ENCODE measurements around the gene TCF4. TPM values are rescaled to one million over a fixed set of nuclear protein-coding genes. Genes with fewer than 3 reads are reported as not detected.

Gene TCF4
- total and polyA plus RNA-seq, 7 donors = 3.5 to 149 (median 106) TPM

DNA sequence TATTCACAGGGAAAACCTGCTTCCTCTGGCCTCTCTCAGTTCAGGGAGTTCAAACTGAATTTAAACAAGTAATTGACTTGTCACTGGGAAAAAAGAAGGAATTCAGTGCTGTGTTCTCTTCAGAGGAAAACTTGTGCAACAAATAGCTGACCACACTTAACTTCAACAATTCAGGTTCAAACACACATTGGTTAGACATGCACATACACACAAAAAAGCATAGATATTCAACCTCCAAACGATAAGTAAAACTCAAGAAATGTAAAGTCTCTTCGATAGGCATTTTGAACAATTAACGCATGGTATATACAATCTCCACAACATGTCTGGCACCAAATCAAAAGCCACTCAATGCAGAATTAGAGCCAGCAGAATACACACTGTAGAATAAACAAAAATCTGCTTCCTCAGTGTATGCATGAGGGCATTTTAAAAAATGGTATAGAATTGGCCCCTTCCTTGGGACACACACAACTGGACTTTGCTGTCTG, 269.0 kb downstream of the TCF4 start:
- no peaks in the 10 kb centered on the region for H3K9me3 ChIP-seq
- H3K27ac ChIP-seq = peak overlapping the region; percentile 88 to 98 (median 90)
- H3K27me3 ChIP-seq = no peaks in the 10 kb centered on the region
- no peaks in the 10 kb centered on the region for H3K36me3 ChIP-seq
- H3K4me1 ChIP-seq = peaks cover 0 to 56% (median 29%) of the 10 kb centered on the region in 4 donors
- DNase-seq = no peak
- WGBS, 2 donors = 52 to 73% methylated on average over 3 of the region's 3 CpGs
- H3K4me3 ChIP-seq = peak overlapping the region; percentile 4 to 63 (median 56)
- peak in 1 of 4 donors; percentile 11 for TF ChIP-seq POLR2AphosphoS5 (IDR thresholded peaks at IDR 0.05)
- TF ChIP-seq, protein P1, sequence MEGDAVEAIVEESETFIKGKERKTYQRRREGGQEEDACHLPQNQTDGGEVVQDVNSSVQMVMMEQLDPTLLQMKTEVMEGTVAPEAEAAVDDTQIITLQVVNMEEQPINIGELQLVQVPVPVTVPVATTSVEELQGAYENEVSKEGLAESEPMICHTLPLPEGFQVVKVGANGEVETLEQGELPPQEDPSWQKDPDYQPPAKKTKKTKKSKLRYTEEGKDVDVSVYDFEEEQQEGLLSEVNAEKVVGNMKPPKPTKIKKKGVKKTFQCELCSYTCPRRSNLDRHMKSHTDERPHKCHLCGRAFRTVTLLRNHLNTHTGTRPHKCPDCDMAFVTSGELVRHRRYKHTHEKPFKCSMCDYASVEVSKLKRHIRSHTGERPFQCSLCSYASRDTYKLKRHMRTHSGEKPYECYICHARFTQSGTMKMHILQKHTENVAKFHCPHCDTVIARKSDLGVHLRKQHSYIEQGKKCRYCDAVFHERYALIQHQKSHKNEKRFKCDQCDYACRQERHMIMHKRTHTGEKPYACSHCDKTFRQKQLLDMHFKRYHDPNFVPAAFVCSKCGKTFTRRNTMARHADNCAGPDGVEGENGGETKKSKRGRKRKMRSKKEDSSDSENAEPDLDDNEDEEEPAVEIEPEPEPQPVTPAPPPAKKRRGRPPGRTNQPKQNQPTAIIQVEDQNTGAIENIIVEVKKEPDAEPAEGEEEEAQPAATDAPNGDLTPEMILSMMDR (IDR thresholded peaks at IDR 0.05) = no peak
- intact Hi-C loops (cut with DNase I) = no loop called here

DNA sequence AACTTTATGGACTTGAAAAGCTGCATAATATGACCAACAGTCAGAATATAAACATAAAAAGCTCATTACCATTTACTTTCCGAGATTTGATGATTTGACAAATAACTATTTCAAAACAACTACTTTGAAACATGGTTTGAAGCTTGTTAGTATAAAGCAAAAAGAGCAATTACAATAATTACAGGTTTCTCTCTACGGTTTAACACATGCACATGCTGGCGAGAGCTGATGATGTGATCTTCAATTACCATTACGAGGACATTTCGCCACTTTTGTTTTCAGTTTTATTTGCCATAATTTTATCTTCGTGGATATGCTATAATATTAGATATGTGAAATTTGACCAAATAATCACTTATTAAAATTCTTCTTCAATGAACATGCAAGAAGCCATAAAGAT, 270.1 kb downstream of the TCF4 start:
- intact Hi-C loops (cut with DNase I) = no loop called here
- peak overlapping the region; percentile 9 to 98 (median 88) for H3K27ac ChIP-seq
- H3K36me3 ChIP-seq = no peaks in the 10 kb centered on the region
- peak overlapping the region in 2 of 4 donors; percentile 55 to 63 for H3K4me3 ChIP-seq
- no peaks in the 10 kb centered on the region for H3K9me3 ChIP-seq
- WGBS, 2 donors = 60 to 73% methylated on average over 6 of the region's 6 CpGs
- H3K4me1 ChIP-seq = peaks cover 0 to 59% (median 29%) of the 10 kb centered on the region in 4 donors
- TF ChIP-seq POLR2AphosphoS5 (IDR thresholded peaks at IDR 0.05) (no peak), EP300 (IDR thresholded peaks at IDR 0.05) (no peak), POLR2A (IDR thresholded peaks at IDR 0.05) (no peak)
- TF ChIP-seq, protein P1 (IDR thresholded peaks at IDR 0.05) = no peak
- DNase-seq = no peak
- no peaks in the 10 kb centered on the region for H3K27me3 ChIP-seq

DNA sequence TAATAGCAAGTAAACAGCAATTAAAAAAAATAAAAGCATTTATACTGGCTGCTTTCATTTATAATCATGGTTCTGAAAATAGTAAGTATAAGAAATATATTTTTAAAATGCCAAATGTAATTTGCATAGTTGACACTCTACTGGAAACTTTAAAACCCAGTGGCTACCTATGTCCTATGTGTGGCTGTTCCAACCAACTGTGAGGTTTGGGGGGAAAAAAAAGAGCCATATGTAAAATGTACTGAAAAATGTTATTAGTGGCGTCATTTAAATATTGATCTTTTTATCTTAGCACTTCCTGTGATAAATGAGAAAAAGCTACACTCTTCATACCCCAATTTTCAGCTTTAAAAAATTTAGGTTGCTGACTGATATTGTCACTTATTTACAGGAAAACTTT, 270.7 kb downstream of the TCF4 start:
- no peak for DNase-seq
- intact Hi-C loops (cut with DNase I) = no loop called here
- Histone ChIP-seq H3K36me3 (no peaks in the 10 kb centered on the region), H3K4me1 (peaks cover 0 to 64% (median 28%) of the 10 kb centered on the region in 4 donors), H3K27me3 (no peaks in the 10 kb centered on the region), H3K9me3 (no peaks in the 10 kb centered on the region), H3K27ac (peak overlapping the region in 3 of 4 donors; percentile 88 to 98 (median 89)), H3K4me3 (peak overlapping the region in 1 of 4 donors; percentile 55)
- TF ChIP-seq POLR2AphosphoS5 (IDR thresholded peaks at IDR 0.05) = no peak
- WGBS, 2 donors = 76 to 89% methylated on average over 1 of the region's 1 CpG

DNA sequence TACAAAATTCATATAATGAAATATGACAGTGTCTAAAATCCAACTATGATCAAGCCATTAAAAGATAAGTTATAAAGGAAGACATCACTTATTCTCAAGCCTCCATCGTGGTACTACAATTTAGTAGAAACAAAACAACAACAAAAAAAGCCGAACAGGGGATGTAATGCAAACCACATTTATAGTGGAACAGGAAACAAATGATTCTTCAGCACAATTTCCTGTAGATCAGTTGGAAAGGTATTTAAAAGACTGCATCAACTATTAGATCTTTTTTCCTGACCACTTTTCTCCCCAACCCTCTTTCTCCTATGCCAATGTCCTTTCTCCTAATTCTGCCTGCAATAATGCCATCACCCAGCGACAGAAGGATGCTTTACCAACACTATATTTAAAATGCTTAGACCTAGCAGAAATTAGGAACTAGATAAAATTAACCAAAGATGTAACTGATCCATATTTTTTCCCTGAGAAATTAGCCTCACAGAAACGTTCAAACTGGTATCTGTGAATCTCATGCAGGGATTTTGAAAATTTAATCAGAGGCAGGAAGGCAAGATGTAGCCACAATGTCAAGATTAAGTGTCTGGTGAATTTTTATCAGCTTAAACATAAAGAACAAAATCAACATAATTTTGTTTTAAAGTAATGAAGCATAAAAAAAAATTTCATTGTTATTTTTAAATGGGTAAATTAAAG, 271.4 kb downstream of the TCF4 start:
- no peaks in the 10 kb centered on the region for H3K27me3 ChIP-seq
- no peak overlapping the region for H3K4me3 ChIP-seq
- no peak for TF ChIP-seq EP300 (IDR thresholded peaks at IDR 0.05)
- H3K36me3 ChIP-seq = no peaks in the 10 kb centered on the region
- peaks cover 0 to 65% (median 29%) of the 10 kb centered on the region in 4 donors for H3K4me1 ChIP-seq
- intact Hi-C loops (cut with DNase I) = no loop called here
- no peak for DNase-seq
- peak overlapping the region in 1 of 4 donors; percentile 3 for H3K27ac ChIP-seq
- 34 to 53% methylated on average over 4 of the region's 4 CpGs for WGBS, 2 donors
- H3K9me3 ChIP-seq = no peaks in the 10 kb centered on the region

DNA sequence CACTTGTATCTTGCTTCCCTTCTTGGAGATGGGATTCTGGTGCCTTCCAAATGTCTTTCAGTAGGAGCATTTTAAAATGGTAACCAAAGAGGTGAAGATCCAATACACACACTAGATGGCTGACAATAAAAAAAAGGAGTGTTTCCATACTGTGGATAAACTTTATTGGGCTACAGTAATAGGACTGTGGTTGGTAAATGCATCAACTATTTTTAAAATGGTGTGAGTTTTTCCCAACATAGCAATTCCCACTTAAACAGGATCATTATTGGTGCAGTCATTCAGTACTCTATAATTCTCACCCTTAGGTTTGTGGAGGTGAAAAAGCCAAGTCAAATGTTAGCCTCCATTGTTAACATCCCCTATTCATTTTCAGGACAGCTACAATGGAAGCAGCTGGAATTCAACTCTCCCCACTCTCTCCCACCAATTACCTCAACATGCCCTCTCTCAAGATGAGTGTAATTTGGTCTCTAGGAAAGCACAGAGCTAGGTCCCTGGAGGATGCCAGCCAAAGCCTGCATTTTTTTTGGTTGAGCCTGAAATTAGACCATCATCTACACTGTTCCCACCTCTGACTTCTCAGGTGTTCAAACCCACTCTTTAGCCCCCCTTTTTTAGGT, 273.3 kb downstream of the TCF4 start:
- Histone ChIP-seq H3K27ac (no peak overlapping the region), H3K36me3 (no peaks in the 10 kb centered on the region), H3K27me3 (no peaks in the 10 kb centered on the region), H3K4me1 (peaks cover 0 to 65% (median 31%) of the 10 kb centered on the region in 4 donors), H3K4me3 (no peak overlapping the region), H3K9me3 (no peaks in the 10 kb centered on the region)
- DNase-seq = no peak
- intact Hi-C loops (cut with DNase I) = no loop called here
- TF ChIP-seq, protein P1 (IDR thresholded peaks at IDR 0.05) = no peak
- no peak for TF ChIP-seq EP300 (IDR thresholded peaks at IDR 0.05)
- TF ChIP-seq POLR2A (IDR thresholded peaks at IDR 0.05) = no peak
- TF ChIP-seq POLR2AphosphoS5 (IDR thresholded peaks at IDR 0.05) = no peak

Measured in sigmoid colon (tissue), 7 donors.